Activated naive CD8-positive, alpha-beta T cell treated with anti-CD3 and anti-CD28 coated beads, Interleukin-2, amount 50 U/mL, for 24 hours (primary cell): ENCODE measurements around the gene COL21A1.

Experiments used
- ATAC-seq: fragments of 150-1000 bp; cut with Tn5 transposase; one replicate; pipeline ENCODE4 v1.10.0; 2021
- DNase-seq: peaks from one replicate; pipeline ENCODE4 v3.0.0; 2021
- H3K27ac Mint-ChIP-seq: one replicate; pipeline ENCODE4 v1.8.0; 2021; ENCODE audit warnings: mild to moderate bottlenecking, mixed read lengths
- H3K27me3 Mint-ChIP-seq: one replicate; pipeline ENCODE4 v1.8.0; 2021; ENCODE audit warnings: mixed read lengths
- H3K36me3 Mint-ChIP-seq: one replicate; pipeline ENCODE4 v1.8.0; 2021; ENCODE audit warnings: low read depth, mixed read lengths
- H3K4me1 Mint-ChIP-seq: one replicate; pipeline ENCODE4 v1.8.0; 2021; ENCODE audit warnings: mixed read lengths
- H3K4me3 Mint-ChIP-seq: one replicate; pipeline ENCODE4 v1.8.0; 2021; ENCODE audit warnings: mild to moderate bottlenecking, moderate library complexity, mixed read lengths
- H3K9me3 Mint-ChIP-seq: one replicate; pipeline ENCODE4 v1.8.0; 2021; ENCODE audit warnings: mixed read lengths

The COL21A1 gene

DNA sequence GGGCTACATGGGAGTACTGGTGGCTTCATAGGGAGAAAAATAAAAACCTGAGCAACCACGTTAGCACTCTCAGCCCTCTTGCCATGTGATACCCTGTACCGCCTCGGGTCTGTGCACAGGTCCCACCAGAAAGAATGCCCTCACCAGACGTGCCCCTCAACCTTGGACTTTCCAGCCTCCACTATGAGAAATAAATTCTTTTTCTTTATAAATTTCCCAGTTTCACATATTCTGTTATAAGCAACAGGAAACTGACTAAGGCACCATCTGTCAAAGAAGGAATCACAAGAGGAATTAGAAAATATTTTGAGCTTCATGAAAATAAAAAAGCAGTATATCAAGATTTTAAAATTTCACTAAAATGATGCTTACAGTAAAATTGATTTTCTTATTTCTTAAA lies 203.6 kb downstream of the COL21A1 start:
- H3K27me3 Mint-ChIP-seq = no peaks in the 10 kb centered on the region
- ATAC-seq (no peak), DNase-seq (no peak)
- no peak overlapping the region for H3K27ac Mint-ChIP-seq
- H3K4me1 Mint-ChIP-seq = no peaks in the 10 kb centered on the region
- H3K4me3 Mint-ChIP-seq = no peak overlapping the region
- H3K36me3 Mint-ChIP-seq = no peaks in the 10 kb centered on the region
- no peaks in the 10 kb centered on the region for H3K9me3 Mint-ChIP-seq

DNA sequence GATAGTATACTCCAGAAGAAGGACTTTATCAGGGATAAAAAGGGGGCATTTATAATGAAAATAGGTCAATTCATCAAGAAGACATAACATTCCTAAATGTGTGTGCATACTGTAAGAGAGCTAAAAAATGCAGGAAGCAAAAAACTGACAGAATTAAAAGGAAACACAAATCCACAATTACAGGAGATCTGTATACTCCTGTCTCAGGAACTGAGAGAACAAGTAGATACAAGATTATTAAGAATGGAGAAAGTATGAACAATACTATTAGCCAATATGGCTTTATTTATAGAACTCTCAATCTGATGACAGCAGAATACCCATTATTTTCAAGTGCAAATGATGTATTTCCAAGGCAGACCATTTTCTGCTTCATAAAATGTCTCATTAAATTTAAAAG lies 204.3 kb downstream of the COL21A1 start:
- no peaks in the 10 kb centered on the region for H3K36me3 Mint-ChIP-seq
- H3K4me3 Mint-ChIP-seq = no peak overlapping the region
- ATAC-seq = no peak
- H3K4me1 Mint-ChIP-seq = no peaks in the 10 kb centered on the region
- no peak for DNase-seq
- H3K9me3 Mint-ChIP-seq = peaks cover 4% of the 10 kb centered on the region
- no peaks in the 10 kb centered on the region for H3K27me3 Mint-ChIP-seq
- no peak overlapping the region for H3K27ac Mint-ChIP-seq

DNA sequence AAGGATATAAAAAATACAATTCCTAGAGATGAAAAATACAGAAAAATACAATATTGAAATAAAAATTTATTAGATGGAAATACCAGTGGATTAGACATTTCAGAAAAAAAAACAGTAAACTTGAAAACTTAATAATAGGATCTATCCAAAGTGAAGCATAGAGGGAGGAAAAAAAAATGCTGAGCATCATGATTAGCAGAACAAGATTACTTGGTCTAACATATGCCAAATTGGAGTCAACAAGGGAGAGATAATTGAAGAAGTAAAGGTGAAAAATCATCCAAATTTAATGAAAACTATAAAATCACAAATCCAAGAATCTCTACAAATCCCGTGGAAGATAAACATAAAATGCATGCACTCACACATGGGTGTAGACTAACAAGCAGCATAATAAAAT lies 205.8 kb downstream of the COL21A1 start:
- Mint-ChIP-seq H3K4me3 (no peak overlapping the region), H3K9me3 (peaks cover 4% of the 10 kb centered on the region), H3K27ac (no peak overlapping the region), H3K4me1 (no peaks in the 10 kb centered on the region), H3K36me3 (no peaks in the 10 kb centered on the region), H3K27me3 (no peaks in the 10 kb centered on the region)
- ATAC-seq = no peak
- no peak for DNase-seq

DNA sequence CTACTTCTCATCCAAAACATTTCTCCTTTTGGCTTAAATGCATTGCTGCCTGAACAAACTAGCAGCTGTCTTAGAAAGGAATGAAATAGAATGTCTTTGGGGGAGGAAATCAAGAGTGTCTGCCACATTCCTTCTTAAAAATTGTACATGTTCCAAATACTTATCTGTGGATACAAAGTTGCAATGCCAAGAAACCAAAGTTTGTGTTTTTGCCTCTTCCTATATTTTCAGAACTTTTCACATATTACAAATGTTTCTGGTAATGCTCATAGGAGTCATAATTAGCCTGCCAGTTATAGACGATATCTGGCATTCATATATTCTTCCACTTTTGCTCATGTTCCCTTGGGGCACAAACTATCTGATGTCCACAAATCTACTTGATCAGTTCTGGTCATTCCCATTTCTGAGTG lies 206.5 kb downstream of the COL21A1 start:
- no peaks in the 10 kb centered on the region for H3K4me1 Mint-ChIP-seq
- H3K9me3 Mint-ChIP-seq = peaks cover 4% of the 10 kb centered on the region
- no peak overlapping the region for H3K27ac Mint-ChIP-seq
- no peak overlapping the region for H3K4me3 Mint-ChIP-seq
- no peaks in the 10 kb centered on the region for H3K27me3 Mint-ChIP-seq
- ATAC-seq (no peak), DNase-seq (no peak)
- H3K36me3 Mint-ChIP-seq = no peaks in the 10 kb centered on the region

DNA sequence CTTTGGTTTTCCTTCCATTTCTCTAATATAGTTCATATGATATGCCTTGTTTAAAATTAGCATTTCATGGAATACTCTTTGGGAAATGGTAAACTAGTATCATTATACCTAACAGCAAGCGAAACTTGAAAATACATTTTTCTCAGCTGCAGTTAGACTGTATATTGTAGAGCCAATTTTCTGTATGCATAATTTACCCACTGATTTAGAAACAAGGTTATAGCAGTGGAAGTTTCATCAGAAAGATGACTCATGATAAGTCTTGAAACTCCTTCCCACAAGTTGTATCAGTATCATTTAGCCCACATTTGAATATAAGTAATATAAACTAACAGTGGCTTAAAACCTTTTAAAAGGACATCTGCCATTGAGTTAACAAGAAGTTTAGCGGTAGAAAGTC lies 207.2 kb downstream of the COL21A1 start:
- Mint-ChIP-seq H3K4me3 (no peak overlapping the region), H3K9me3 (peaks cover 4% of the 10 kb centered on the region), H3K4me1 (no peaks in the 10 kb centered on the region), H3K27me3 (no peaks in the 10 kb centered on the region), H3K27ac (no peak overlapping the region), H3K36me3 (no peaks in the 10 kb centered on the region)
- no peak for ATAC-seq
- DNase-seq = no peak

DNA sequence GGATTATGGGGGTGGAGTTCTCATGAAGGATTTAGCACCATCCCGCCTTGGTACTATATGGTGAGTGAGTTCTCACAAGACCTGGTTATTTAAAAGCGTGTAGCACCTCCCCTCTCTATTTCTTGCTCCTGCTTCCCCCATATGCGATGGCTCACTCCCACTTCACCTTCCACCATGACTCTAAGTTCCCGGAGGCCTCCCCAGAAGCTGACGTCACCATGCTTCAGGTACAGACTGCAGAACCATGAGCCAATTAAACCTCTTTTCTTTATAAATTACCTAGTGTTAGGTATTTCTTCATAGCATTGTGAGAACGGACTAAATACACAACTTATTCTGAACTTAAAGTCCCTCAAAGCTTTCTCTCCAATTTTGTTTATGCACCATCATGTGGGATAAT lies 208.6 kb downstream of the COL21A1 start:
- Mint-ChIP-seq H3K36me3 (no peaks in the 10 kb centered on the region), H3K9me3 (peaks cover 4% of the 10 kb centered on the region), H3K4me3 (no peak overlapping the region), H3K27me3 (no peaks in the 10 kb centered on the region), H3K27ac (no peak overlapping the region), H3K4me1 (no peaks in the 10 kb centered on the region)
- DNase-seq (no peak), ATAC-seq (no peak)

DNA sequence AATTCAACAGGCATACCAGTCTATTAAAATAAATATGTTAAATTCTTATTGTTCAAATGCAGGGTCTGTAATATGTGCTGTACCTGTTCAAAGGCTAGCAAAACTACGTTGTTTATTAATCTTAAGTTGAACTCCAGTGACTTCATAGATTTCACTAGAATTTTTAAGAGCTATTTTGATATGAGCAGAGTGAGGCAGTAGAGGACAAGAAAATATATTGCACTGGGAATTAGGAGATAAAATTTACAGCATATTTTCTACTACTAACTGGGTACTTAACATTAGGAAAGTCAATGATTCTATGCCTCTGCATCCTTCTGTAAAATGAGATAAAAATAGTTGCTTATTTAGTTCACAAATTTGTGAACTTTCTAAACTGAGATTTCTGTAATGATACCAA lies 209.8 kb downstream of the COL21A1 start:
- ATAC-seq (no peak), DNase-seq (no peak)
- Mint-ChIP-seq H3K4me1 (no peaks in the 10 kb centered on the region), H3K36me3 (no peaks in the 10 kb centered on the region), H3K27me3 (no peaks in the 10 kb centered on the region), H3K27ac (no peak overlapping the region), H3K4me3 (no peak overlapping the region), H3K9me3 (peaks cover 4% of the 10 kb centered on the region)

DNA sequence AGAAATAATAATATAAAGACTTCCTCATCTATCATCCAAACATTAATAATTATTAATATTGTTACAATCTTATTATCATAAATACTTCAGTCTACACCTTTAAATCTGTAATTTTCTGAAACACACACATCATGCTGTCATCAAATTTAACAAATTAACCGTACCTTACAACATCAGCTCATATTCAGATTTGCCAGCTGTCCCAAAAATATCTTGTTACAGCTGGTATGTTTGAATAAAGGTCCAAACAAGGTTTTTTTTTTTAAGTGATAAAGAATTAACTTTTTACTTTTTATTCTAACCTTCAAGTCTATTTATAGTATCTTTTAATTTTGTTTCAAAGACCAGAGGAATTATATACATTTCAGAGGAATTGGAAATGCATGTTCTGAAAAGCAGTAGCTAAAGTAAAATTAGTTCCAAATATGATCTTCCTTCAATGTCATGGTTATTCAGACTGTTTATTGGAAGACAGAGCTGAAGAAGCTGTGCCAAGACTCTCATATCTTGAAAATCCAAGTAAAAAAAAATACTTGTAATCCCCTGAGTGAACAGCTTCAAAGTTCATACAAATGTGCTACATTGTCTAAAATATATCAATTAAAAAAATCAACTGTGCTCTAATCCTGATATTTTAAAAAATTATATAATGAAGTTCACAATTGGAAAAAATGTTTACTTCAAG lies 210.3 kb downstream of the COL21A1 start:
- Mint-ChIP-seq H3K4me3 (no peak overlapping the region), H3K4me1 (no peaks in the 10 kb centered on the region), H3K36me3 (no peaks in the 10 kb centered on the region), H3K27me3 (no peaks in the 10 kb centered on the region), H3K9me3 (peaks cover 4% of the 10 kb centered on the region), H3K27ac (no peak overlapping the region)
- DNase-seq (no peak), ATAC-seq (no peak)

DNA sequence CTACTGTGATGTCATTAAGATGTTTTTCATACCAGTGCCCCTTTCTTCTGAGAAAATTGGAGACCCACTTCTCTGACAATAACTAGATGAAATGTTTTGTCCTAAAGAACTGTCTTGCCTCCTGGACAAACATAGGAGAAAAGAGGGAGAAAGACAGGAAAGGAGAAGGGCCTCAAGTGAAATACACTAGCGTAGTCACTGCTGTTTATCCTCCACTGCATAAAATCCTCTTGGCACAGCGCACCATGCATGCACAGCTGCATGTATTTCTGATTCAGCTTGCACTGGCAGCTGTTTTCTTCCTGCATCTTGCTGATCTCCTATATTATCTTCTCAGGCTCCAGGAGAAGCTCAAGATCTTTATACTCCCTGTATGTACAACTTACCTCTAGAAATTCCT lies 214.0 kb downstream of the COL21A1 start:
- H3K9me3 Mint-ChIP-seq = peaks cover 15% of the 10 kb centered on the region
- ATAC-seq (no peak), DNase-seq (no peak)
- no peak overlapping the region for H3K4me3 Mint-ChIP-seq
- H3K4me1 Mint-ChIP-seq = no peaks in the 10 kb centered on the region
- H3K27me3 Mint-ChIP-seq = no peaks in the 10 kb centered on the region
- H3K27ac Mint-ChIP-seq = no peak overlapping the region
- H3K36me3 Mint-ChIP-seq = no peaks in the 10 kb centered on the region

DNA sequence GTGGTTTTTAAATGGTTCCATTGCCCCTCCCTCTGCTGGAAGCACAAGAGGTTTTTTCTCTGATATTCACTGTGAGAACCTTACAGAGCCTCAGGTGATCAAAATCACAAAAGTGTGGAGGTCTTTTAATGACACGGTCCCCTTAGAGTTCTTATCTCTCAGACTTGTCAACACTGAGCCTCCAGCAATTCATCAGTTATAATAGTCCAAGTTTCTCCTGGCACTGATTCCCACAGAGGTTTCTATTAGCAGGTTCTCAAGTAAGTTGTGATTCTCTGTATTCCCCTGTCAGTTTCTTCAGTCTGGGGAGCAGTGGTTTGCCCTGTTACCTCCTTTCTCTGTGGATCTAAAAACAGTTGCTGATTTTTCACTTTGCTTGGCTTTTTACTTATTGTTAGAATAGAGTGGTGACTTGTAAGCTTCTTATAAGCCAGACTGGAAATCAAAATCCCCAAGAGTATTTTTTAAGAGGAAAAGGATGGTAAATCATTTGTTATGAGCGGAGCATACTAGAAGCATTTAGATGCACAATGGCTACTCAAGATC lies 214.6 kb downstream of the COL21A1 start:
- Mint-ChIP-seq H3K27me3 (no peaks in the 10 kb centered on the region), H3K4me3 (no peak overlapping the region), H3K9me3 (peaks cover 12% of the 10 kb centered on the region), H3K4me1 (no peaks in the 10 kb centered on the region), H3K27ac (no peak overlapping the region), H3K36me3 (no peaks in the 10 kb centered on the region)
- ATAC-seq (no peak), DNase-seq (no peak)

DNA sequence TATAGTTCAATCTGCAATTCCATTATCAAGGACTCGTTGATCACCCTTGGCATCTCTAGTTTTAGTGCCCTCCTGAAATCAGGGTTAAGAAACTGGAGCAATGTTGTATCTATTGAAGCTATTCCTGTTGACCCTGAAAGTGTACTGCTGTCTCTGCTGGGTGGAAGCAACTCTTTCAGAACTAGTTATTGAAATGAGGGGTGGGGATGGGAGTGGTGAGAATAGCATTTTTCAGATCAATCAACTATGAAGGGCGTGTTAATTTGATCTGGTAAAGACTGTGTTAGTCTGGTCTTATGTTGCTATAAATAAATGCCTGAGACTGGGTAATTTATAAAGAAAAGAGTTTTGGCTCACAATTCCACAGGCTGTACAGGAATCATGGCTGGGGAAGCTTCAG lies 219.5 kb downstream of the COL21A1 start:
- H3K36me3 Mint-ChIP-seq = no peaks in the 10 kb centered on the region
- DNase-seq (no peak), ATAC-seq (no peak)
- no peak overlapping the region for H3K4me3 Mint-ChIP-seq
- no peaks in the 10 kb centered on the region for H3K27me3 Mint-ChIP-seq
- no peak overlapping the region for H3K27ac Mint-ChIP-seq
- peaks cover 13% of the 10 kb centered on the region for H3K9me3 Mint-ChIP-seq
- H3K4me1 Mint-ChIP-seq = no peaks in the 10 kb centered on the region

DNA sequence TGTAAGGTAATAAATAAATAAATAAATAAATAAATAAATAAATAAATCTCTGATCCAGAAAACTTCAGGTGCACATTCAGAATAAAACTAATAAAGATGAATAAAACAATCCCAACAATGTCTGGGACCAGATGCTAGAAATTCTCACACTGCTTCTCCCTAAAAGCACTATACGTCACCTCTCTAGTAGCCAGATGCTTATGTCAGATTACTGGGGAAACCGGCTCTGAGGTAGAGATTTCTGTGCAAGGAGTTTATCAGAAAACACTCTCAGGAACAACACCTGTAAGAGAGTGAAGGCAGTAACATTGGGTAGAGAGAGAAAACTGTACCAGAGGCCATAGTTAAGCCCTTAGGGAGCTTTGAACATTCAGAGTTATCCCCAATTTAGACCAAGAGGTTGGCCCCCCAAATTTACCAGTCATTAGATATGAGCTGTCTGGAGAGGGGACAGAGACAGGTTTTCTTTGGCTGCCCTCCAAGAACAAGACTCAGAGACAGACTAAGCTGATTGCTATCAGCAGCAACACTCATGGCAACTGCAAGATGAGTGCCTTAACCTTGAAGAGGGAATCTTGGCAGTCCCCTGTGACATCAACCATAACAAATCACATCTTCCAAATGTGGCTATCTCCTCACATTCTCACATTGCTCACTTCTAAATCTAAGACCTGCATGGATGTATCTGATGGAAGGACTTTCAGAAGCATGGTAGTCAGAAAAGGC lies 220.8 kb downstream of the COL21A1 start:
- H3K9me3 Mint-ChIP-seq = peaks cover 16% of the 10 kb centered on the region
- H3K27me3 Mint-ChIP-seq = no peaks in the 10 kb centered on the region
- no peak for DNase-seq
- no peak overlapping the region for H3K27ac Mint-ChIP-seq
- ATAC-seq = no peak
- no peak overlapping the region for H3K4me3 Mint-ChIP-seq
- no peaks in the 10 kb centered on the region for H3K36me3 Mint-ChIP-seq
- H3K4me1 Mint-ChIP-seq = no peaks in the 10 kb centered on the region

DNA sequence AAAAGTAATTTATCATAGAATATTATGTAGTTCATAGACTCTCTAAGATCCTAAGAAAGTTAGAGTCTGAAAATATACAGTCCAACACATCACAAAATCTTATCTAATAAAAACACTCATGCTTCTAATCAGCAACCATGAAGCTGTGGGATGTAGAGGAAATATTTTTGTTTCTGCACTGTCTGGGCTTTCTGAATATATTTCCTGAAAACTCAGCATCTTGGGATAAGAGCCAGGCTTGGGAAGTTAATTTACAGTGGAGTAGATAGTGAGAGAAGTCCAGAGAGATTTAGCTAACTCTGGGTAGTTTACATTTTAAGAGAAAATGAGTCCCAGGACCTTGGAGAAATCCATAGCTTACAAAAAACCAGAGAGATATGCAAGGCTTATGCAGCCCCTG lies 221.6 kb downstream of the COL21A1 start:
- Mint-ChIP-seq H3K27ac (no peak overlapping the region), H3K4me3 (no peak overlapping the region), H3K4me1 (no peaks in the 10 kb centered on the region), H3K27me3 (no peaks in the 10 kb centered on the region), H3K36me3 (no peaks in the 10 kb centered on the region), H3K9me3 (peaks cover 11% of the 10 kb centered on the region)
- DNase-seq = no peak
- ATAC-seq = no peak

DNA sequence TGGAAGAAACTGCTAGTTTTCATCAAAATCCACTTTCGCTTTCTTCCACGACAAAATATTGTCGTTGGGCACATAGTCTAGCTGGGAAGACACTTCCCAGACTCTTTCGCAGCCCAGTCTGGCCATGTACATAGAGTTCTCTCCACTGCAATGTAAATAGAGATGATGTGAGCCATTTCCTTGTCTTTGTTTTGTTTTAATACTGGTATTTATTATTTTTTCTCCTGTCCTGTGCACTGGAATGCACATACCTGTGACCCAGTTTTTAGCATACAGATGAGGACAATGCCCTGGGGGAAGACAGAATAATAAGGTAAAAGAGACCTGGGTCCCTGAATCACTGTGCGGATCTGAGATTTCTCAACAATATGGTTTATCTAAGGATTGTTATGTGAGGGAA lies 222.4 kb downstream of the COL21A1 start:
- peaks cover 11% of the 10 kb centered on the region for H3K9me3 Mint-ChIP-seq
- DNase-seq (no peak), ATAC-seq (no peak)
- no peaks in the 10 kb centered on the region for H3K4me1 Mint-ChIP-seq
- no peak overlapping the region for H3K27ac Mint-ChIP-seq
- H3K36me3 Mint-ChIP-seq = no peaks in the 10 kb centered on the region
- no peaks in the 10 kb centered on the region for H3K27me3 Mint-ChIP-seq
- H3K4me3 Mint-ChIP-seq = no peak overlapping the region

DNA sequence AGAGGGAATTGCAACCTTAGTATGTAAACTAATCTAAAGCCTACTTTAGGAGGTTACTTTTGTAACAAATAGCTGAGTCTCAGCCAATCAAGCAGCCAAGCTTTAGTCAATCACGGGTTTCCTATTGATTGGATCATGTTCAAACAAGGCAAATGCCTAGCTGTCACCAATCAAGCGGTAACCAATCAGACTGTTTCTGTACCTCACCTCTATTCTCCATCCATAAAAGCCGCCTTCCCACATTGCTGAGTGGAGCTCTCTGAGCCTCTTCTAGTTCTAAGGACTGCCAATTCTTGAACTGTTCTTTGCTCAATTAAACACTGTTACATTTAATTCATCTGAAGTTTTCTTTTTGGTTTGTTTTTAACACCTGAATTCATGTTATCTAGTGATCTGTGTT lies 223.6 kb downstream of the COL21A1 start:
- Mint-ChIP-seq H3K4me1 (no peaks in the 10 kb centered on the region), H3K9me3 (peaks cover 8% of the 10 kb centered on the region), H3K27ac (no peak overlapping the region), H3K4me3 (no peak overlapping the region), H3K27me3 (no peaks in the 10 kb centered on the region), H3K36me3 (no peaks in the 10 kb centered on the region)
- ATAC-seq = no peak
- no peak for DNase-seq
